Activated CD4-positive, alpha-beta memory T cell treated with anti-CD3 and anti-CD28 coated beads for 36 hours (primary cell): ENCODE measurements around the gene HEATR9. TPM values are rescaled to one million over a fixed set of nuclear protein-coding genes. Genes with fewer than 3 reads are reported as not detected.

Source experiments
- CTCF ChIA-PET: fragments of 350-600 bp; sonication (Branson Sonifier 250); formaldehyde crosslinking; loops from one replicate; lab custom pipeline; 2021; ENCODE audit warnings: antibody characterized with exemption, inconsistent platforms; lab: Charles Lee
- POLR2A ChIA-PET: fragments of 350-600 bp; sonication (Branson Sonifier 250); formaldehyde crosslinking; loops from one replicate; lab custom pipeline; 2021; ENCODE audit warnings: antibody characterized with exemption; lab: Charles Lee
- DNase-seq: peaks from one replicate; pipeline ENCODE4 v3.0.0-alpha.2; 2020
- H3K27ac Mint-ChIP-seq: one replicate; pipeline ENCODE4 v1.8.0; 2021; ENCODE audit warnings: mixed read lengths
- H3K27me3 Mint-ChIP-seq: one replicate; pipeline ENCODE4 v1.8.0; 2021; ENCODE audit warnings: mixed read lengths
- H3K36me3 Mint-ChIP-seq: one replicate; pipeline ENCODE4 v1.8.0; 2021; ENCODE audit warnings: mixed read lengths
- H3K4me1 Mint-ChIP-seq: one replicate; pipeline ENCODE4 v1.8.0; 2021; ENCODE audit warnings: low read depth, mixed read lengths
- H3K4me3 Mint-ChIP-seq: one replicate; pipeline ENCODE4 v1.8.0; 2021; ENCODE audit warnings: mild to moderate bottlenecking, mixed read lengths
- H3K9me3 Mint-ChIP-seq: one replicate; pipeline ENCODE4 v1.8.0; 2021; ENCODE audit warnings: mixed read lengths
- intact Hi-C: fragments of 100-400 bp; cut with micrococcal nuclease; formaldehyde crosslinking; loops from one replicate; pipeline ENCODE4 v1.15.1; 2023
- total RNA-seq, 2 experiments: library from RNA; stranded (reverse); gene quantifications; one replicate each; pipeline ENCODE4 v1.2.3, GENCODE V29; 2021

HEATR9 gene
- total RNA-seq, 2 experiments from 2014 or later, result 0.24 to 0.27 TPM

DNA sequence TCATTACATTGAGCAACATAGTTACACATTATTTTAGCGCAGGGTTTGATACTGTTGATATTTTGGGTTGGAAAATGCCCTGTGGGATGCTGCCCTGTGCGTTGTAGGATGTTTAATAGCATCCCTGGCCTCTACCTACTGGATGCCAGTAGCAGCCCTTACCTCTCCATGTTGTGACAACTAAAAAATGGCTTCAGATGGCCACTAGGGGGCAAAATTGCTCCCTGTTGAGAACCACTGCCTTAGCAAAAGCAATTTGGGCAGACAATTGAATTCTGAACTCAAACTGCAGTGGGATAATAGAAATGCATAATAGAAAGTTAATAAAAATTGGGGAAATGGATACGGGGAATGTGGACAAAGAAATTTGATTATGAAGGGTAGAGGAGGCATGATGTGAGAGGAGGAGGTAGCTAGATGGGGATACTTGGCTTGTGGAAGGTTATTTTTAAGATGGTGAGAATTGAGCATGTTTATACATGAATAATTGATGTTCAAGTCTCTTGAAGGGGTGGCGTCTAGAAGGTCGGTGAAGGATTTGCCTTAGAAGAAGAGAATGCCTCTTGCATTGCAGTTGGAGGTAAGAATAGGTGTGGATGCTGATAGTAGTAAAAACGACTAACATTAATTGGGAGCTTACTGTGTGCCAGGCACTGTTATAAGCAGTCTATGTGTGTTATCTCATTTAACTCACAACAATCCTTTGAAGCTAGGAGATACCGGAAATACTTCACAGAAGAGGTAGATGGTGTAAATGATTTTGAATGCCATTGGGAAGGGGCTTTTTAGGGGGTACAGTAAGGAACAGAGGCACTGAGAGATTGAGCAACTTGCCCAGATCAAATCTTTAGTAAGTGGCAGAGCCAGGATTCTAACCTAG lies 19.0 kb downstream of the HEATR9 start:
- peaks cover 29% of the 10 kb centered on the region for H3K36me3 Mint-ChIP-seq
- ChIA-PET CTCF (interaction anchor here (0.6 to 3.6 kb wide), 35 partner anchors 8 to 636 kb away, joined by 3 to 21 read pairs (median 5); partner anchors contain the start of genes RDM1 and TAF15), POLR2A (no interaction called here)
- H3K27ac Mint-ChIP-seq, result no peak overlapping the region
- intact Hi-C loops, result loop anchor here (5.0 to 10.0 kb wide), 4 partner anchors 65 to 295 kb away; partner anchors contain the start of gene RDM1
- peaks cover 13% of the 10 kb centered on the region for H3K4me1 Mint-ChIP-seq
- DNase-seq, result peak; percentile 62
- no peaks in the 10 kb centered on the region for H3K27me3 Mint-ChIP-seq
- no peaks in the 10 kb centered on the region for H3K9me3 Mint-ChIP-seq
- H3K4me3 Mint-ChIP-seq, result no peak overlapping the region

DNA sequence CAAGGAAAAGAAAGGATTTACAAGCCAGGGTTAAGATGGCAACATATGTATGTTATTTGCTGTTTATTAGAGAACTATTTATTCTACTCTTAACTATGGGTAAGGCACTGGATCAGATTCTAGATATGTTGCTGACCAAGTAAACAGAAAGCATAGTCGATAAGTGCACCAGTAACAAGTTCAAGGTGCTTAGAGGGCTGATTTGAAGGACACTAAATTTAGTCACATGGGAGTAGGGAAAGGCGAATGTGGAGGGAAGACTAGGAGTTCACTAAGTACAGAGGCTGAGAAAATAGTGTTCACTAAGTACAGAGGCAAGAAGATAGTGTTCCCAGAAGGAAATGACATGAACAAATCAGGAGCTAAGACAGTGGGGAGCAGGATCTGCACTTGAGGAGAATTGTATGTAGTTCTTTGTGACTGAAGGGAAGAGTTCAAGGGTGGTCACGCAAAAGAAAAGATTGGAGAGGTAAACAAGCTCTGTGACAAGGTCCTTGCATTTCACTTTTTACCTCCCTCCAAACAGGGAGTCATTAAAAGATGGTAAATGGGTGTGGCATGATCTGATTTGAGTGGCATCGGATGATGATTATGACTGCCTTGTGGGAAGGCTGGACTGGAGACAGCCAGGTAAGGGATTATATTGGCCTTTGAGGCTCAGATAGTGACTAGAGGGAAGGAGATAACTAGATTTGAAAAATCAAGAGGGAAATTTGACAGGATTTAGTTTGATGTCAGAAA lies 20.9 kb downstream of the HEATR9 start:
- Mint-ChIP-seq H3K27me3 (no peaks in the 10 kb centered on the region), H3K9me3 (no peaks in the 10 kb centered on the region), H3K36me3 (peaks cover 38% of the 10 kb centered on the region), H3K27ac (peak overlapping the region; percentile 19), H3K4me1 (peaks cover 13% of the 10 kb centered on the region), H3K4me3 (no peak overlapping the region)
- DNase-seq, result no peak
- CTCF ChIA-PET, result interaction anchor here (0.6 to 3.6 kb wide), 16 partner anchors 9 to 301 kb away, joined by 3 to 21 read pairs (median 6); partner anchors contain the start of gene RDM1
- intact Hi-C loops, result loop anchor here (5.0 to 10.0 kb wide), 3 partner anchors 84 to 297 kb away; partner anchors contain the start of gene RDM1
- POLR2A ChIA-PET, result interaction anchor here (0.7 kb wide), 1 partner anchor 84 kb away, joined by 4 read pairs; no protein-coding TSS in a partner anchor

DNA sequence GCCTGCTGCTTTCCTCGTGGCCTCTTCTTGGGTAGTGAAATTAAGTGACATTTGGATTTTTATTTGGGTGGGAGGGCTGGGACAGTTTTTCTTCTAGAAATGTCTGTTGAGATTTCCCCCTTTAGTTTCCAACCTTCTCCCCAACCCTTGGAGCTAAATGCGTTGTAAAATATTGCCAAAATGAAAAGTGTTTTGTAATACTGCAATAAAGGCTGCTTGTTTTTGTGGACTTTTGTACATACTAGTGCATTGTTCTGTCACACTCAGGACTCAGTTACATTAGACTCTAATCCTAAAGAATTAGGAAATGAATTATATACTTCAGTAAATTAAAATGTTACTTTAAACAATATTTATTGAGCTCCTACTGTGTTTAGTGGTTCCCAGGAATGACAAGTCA lies 21.7 kb downstream of the HEATR9 start:
- ChIA-PET CTCF (interaction anchor here (1.0 to 3.6 kb wide), 6 partner anchors 50 to 668 kb away, joined by 3 to 21 read pairs (median 5); partner anchors contain the start of gene RDM1), POLR2A (interaction anchor here (0.9 kb wide), 1 partner anchor 10 kb away, joined by 3 read pairs; no protein-coding TSS in a partner anchor)
- Mint-ChIP-seq H3K4me1 (peaks cover 13% of the 10 kb centered on the region), H3K36me3 (peaks cover 40% of the 10 kb centered on the region), H3K9me3 (no peaks in the 10 kb centered on the region), H3K27me3 (no peaks in the 10 kb centered on the region), H3K4me3 (no peak overlapping the region), H3K27ac (no peak overlapping the region)
- no peak for DNase-seq
- intact Hi-C loops, result loop anchor here (5.0 to 10.0 kb wide), 3 partner anchors 85 to 298 kb away; partner anchors contain the start of gene RDM1

DNA sequence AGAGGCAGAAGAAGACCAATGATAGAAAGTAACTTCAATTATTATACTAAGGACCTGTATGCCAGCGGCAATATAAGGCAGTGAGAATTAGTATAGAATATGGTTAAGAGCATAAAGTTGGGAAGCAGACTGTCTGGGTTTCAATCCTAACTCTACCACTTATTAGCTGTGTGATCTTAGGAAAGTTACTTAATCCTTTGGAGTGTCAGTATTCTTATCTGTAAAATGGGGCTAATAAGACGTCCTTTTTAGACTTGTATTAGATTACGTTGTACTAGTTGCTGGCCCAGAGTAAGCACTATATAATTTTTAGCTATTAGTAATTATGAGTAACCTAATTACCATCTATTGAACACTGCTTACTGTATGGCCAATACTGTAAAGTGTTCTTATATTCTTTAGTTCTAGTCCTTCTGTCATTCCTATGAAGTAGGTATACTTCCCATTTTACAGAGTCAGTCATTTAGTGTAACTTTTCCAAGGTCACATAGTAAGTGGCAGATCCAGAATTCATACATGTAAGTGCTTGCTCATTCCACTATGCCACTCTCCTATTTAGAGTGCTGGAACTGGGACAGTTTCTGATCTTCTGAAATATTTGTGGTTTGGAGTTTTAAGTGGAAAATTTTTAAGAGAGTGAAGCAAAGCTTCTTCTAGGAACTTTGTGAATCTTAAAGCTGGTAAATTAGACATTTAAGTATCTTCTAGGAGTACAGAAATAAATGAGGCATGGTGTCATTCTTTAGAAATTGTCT lies 22.5 kb downstream of the HEATR9 start:
- Mint-ChIP-seq H3K4me3 (no peak overlapping the region), H3K4me1 (peaks cover 13% of the 10 kb centered on the region), H3K9me3 (no peaks in the 10 kb centered on the region), H3K36me3 (peaks cover 39% of the 10 kb centered on the region), H3K27me3 (no peaks in the 10 kb centered on the region), H3K27ac (no peak overlapping the region)
- intact Hi-C loops, result loop anchor here (5.0 to 10.0 kb wide), 3 partner anchors 86 to 299 kb away; partner anchors contain the start of gene RDM1
- ChIA-PET CTCF (interaction anchor here (1.1 to 3.6 kb wide), 2 partner anchors 82 to 669 kb away, joined by 3 to 16 read pairs; no protein-coding TSS in a partner anchor), POLR2A (interaction anchor here (0.9 kb wide), 1 partner anchor 11 kb away, joined by 3 read pairs; no protein-coding TSS in a partner anchor)
- no peak for DNase-seq

DNA sequence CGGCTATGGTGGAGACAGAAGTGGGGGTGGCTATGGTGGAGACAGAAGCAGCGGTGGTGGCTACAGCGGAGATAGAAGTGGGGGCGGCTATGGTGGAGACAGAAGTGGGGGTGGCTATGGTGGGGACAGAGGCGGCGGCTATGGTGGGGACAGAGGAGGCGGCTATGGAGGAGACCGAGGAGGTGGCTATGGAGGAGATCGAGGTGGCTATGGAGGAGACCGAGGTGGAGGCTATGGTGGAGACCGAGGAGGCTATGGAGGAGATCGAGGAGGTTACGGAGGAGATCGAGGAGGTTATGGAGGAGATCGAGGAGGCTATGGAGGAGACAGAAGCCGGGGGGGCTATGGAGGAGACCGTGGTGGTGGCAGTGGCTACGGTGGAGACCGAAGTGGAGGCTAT lies 24.1 kb downstream of the HEATR9 start:
- H3K27ac Mint-ChIP-seq, result no peak overlapping the region

DNA sequence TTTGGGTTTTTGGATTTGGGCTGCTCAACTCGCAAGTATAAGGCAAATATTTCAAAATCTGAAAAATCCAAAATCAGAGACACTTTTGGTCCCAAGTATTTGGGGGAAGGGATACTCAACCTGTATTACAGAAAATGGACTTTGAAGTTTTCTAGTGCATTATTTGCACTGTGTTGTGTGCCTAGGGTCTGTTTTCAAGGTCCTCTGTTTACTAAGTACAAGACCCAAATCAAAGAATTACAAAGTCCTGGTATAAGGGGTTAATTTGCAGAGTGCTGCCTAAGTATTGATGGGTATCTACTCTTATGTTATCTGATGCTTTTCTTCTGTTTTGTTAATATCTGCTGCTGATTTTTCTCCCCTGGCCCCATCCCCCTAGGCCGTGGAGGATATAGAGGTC lies 25.0 kb downstream of the HEATR9 start:
- DNase-seq, result no peak
- H3K36me3 Mint-ChIP-seq, result peaks cover 41% of the 10 kb centered on the region
- H3K27me3 Mint-ChIP-seq, result no peaks in the 10 kb centered on the region
- peaks cover 9% of the 10 kb centered on the region for H3K4me1 Mint-ChIP-seq
- ChIA-PET POLR2A (no interaction called here), CTCF (no interaction called here)
- no peak overlapping the region for H3K27ac Mint-ChIP-seq
- no peaks in the 10 kb centered on the region for H3K9me3 Mint-ChIP-seq
- intact Hi-C loops, result loop anchor here (10.0 kb wide), 1 partner anchor 301 kb away; no protein-coding TSS in a partner anchor
- no peak overlapping the region for H3K4me3 Mint-ChIP-seq

More for the DNA sequence above, 24.1 kb downstream of the HEATR9 start:
- Mint-ChIP-seq H3K9me3 (no peaks in the 10 kb centered on the region), H3K27me3 (no peaks in the 10 kb centered on the region), H3K4me1 (peaks cover 10% of the 10 kb centered on the region), H3K36me3 (peaks cover 42% of the 10 kb centered on the region), H3K4me3 (no peak overlapping the region)
- intact Hi-C loops, result loop anchor here (10.0 kb wide), 1 partner anchor 300 kb away; no protein-coding TSS in a partner anchor
- ChIA-PET CTCF (no interaction called here), POLR2A (no interaction called here)
- DNase-seq, result no peak

DNA sequence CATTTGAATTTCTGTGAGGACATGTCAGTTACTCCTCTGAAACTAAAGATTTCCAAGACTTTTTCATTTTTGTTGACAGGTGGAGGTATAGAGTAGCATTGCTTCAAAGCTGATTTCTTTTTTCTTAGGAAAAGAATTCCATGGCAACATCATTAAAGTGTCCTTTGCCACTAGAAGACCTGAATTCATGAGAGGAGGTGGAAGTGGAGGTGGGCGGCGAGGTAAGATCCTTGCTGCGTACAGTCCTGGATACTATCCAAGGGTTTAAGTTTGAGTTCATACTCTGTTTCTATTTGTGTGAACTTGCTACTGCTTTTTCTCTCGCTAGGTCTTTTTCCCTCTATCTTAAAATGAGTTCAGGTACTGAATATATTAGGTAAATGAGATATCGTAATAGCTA lies 26.5 kb downstream of the HEATR9 start:
- H3K27ac Mint-ChIP-seq, result peak overlapping the region; percentile 4
- ChIA-PET POLR2A (interaction anchor here (0.6 kb wide), 1 partner anchor 48 kb away, joined by 3 read pairs; no protein-coding TSS in a partner anchor), CTCF (no interaction called here)
- peaks cover 44% of the 10 kb centered on the region for H3K36me3 Mint-ChIP-seq
- no peak overlapping the region for H3K4me3 Mint-ChIP-seq
- no peak for DNase-seq
- peaks cover 9% of the 10 kb centered on the region for H3K4me1 Mint-ChIP-seq
- intact Hi-C loops, result loop anchor here (10.0 kb wide), 1 partner anchor 303 kb away; no protein-coding TSS in a partner anchor
- H3K9me3 Mint-ChIP-seq, result no peaks in the 10 kb centered on the region
- H3K27me3 Mint-ChIP-seq, result no peaks in the 10 kb centered on the region

DNA sequence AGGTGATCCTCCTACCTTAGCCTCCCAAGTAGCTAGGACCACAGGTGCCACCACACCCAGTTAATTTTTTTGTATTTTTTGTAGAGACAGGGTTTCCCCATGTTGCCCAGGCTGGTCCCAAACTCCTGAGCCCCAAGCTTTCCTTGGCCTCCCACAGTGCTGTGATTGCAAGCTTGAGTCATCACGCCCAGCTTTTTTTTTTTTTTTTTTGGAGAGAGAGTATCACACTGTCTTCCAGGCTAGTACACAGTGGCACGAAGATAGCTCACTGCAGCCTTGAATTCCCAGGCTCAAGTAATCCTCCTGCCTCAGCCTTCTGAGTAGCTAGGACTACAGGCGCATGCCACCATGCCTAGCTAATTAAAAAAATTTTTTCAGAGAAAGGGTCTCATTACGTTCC lies 27.2 kb downstream of the HEATR9 start:
- ChIA-PET POLR2A (no interaction called here), CTCF (interaction anchor here (1.3 kb wide), 1 partner anchor 9 kb away, joined by 6 read pairs; no protein-coding TSS in a partner anchor)
- Mint-ChIP-seq H3K27ac (no peak overlapping the region), H3K27me3 (no peaks in the 10 kb centered on the region), H3K4me3 (no peak overlapping the region), H3K9me3 (no peaks in the 10 kb centered on the region), H3K36me3 (peaks cover 48% of the 10 kb centered on the region), H3K4me1 (peaks cover 6% of the 10 kb centered on the region)
- DNase-seq, result no peak
- intact Hi-C loops, result loop anchor here (10.0 kb wide), 1 partner anchor 303 kb away; no protein-coding TSS in a partner anchor

DNA sequence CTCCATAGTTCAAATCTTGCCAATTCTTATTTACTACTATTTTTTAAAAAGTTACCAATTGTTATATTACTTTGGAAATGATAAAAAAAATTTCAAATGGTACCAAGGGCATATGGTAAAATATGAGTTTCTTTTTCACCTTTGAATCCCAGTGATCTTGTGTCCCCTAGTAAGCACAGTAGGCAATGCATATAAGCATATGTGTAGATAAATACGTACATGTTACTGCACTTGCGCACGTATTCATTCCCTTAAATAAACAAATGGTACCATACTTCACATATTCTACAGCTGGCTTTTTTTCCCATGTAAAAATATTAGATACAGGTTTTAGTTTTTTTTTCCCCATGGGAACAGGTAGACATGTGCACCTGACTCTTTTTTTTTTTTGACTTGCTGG lies 27.6 kb downstream of the HEATR9 start:
- Mint-ChIP-seq H3K4me1 (peaks cover 3% of the 10 kb centered on the region), H3K27me3 (no peaks in the 10 kb centered on the region), H3K27ac (no peak overlapping the region), H3K9me3 (no peaks in the 10 kb centered on the region), H3K36me3 (peaks cover 50% of the 10 kb centered on the region), H3K4me3 (no peak overlapping the region)
- ChIA-PET CTCF (interaction anchor here (0.6 to 1.3 kb wide), 3 partner anchors 8 to 59 kb away, joined by 3 to 6 read pairs (median 3); no protein-coding TSS in a partner anchor), POLR2A (no interaction called here)
- no peak for DNase-seq
- intact Hi-C loops, result loop anchor here (10.0 kb wide), 1 partner anchor 304 kb away; no protein-coding TSS in a partner anchor

DNA sequence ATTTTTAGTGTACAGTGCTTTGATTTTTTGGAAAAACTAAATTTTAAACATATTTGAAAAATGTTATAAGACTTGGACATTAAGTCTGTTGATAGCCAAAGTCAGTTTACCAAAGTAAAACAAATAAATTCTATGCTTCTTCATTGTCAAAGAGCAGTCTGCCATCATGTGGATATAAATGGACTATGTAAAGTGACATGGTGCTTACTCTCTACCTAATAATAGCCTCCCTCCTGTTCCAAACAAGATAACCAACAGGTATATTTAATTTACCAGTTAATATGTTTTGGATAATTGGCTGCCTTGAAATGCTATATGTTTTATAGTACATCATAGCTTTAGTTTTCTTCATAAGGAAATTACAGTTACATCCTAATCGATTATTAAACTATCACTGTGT lies 43.5 kb downstream of the HEATR9 start:
- intact Hi-C loops, result no loop called here
- DNase-seq, result no peak
- Mint-ChIP-seq H3K27ac (no peak overlapping the region), H3K9me3 (no peaks in the 10 kb centered on the region), H3K4me3 (no peak overlapping the region), H3K36me3 (peaks cover 59% of the 10 kb centered on the region), H3K4me1 (peaks cover 6% of the 10 kb centered on the region), H3K27me3 (no peaks in the 10 kb centered on the region)
- POLR2A ChIA-PET, result interaction anchor here (0.6 kb wide), 1 partner anchor 8 kb away, joined by 3 read pairs; no protein-coding TSS in a partner anchor
- CTCF ChIA-PET, result no interaction called here

DNA sequence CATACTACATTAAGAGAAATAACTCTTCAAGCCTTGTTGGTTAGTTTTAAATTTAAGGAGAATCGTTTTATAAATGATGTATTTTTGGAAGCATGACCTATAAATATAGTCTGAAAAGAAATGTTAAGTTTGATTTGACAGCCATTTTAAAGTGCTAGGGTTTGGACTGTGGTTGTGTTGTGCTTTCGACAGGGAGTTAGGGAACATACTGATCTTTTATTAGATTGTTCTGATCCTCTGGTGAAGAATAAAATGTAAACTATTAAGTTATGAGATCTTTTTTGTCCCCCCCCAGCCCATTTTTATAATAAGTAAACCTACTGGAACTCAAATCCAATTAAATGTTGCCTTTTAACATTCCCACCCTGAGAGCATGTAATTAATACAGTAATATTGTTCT lies 47.4 kb downstream of the HEATR9 start:
- ChIA-PET POLR2A (no interaction called here), CTCF (no interaction called here)
- DNase-seq, result no peak
- intact Hi-C loops, result no loop called here
- no peaks in the 10 kb centered on the region for H3K9me3 Mint-ChIP-seq
- H3K4me1 Mint-ChIP-seq, result peaks cover 21% of the 10 kb centered on the region
- peaks cover 59% of the 10 kb centered on the region for H3K36me3 Mint-ChIP-seq
- H3K4me3 Mint-ChIP-seq, result no peak overlapping the region
- H3K27me3 Mint-ChIP-seq, result no peaks in the 10 kb centered on the region
- no peak overlapping the region for H3K27ac Mint-ChIP-seq
